GM21619 (cell line): ENCODE measurements around the gene SYT4.

Experiments
- ATAC-seq: cut with Tn5 transposase; IDR thresholded peaks from one replicate; pipeline ENCODE4 v1.9.1; 2021; ENCODE audit not compliant: unreplicated experiment

The SYT4 gene

DNA sequence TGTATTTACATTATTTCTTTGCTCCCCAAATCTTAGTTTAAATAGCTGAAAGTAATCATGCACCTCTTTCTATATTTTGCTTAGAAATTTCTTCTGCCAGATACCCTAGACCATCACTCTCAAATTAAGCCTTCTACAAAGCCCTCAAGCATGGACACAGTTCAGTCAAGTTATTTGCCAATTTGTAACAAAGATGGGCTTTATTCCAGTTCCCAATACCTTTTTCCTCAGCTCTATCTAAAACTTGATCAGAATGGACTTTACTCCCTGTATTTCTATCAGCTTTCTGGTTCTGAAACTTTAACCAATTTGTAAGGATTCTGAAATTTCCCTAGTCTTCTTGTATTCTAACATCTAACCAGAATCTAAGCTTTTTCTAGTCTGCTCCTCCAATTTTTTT, 56.6 kb downstream of the SYT4 start:
- no peak for ATAC-seq
